Activated CD4-positive, alpha-beta T cell treated with anti-CD3 and anti-CD28 coated beads, Interleukin-2, amount 50 U/mL, for 24 hours (primary cell): Measurements from ENCODE around the gene FCHO2.

ENCODE experiments used
- DNase-seq, 2 donors: peaks; one replicate each; pipeline ENCODE4 v3.0.0-alpha.2; 2020; ENCODE audit warnings: low read depth in 1 of 2, low spot score in 1 of 2

The FCHO2 gene

DNA sequence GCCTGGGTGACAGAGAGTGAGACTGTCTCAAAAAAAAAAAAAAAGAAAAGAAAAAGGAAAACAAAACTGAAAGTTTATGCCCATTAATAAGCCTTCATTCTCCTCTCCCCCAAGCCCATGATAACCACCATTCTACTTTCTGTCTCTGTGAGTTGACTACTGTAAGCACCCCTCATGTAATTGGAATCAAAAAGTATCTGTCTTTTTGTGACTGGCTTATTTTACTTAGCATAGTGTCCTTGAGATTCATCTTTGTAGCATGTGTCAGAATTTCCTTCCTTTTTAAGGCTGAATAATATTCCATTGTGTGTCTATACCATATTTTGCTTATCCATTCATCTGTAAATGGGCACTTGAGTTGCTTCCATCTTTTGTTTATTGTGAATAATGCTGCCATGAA lies 150.5 kb downstream of the FCHO2 start:
- no peak for DNase-seq

GRCh38 chr5:73110190-73110589 lies 154.3 kb downstream of the FCHO2 start:
- DNase-seq, result no peak

GRCh38 chr5:73111536-73111935 lies 155.7 kb downstream of the FCHO2 start:
- DNase-seq, result no peak

GRCh38 chr5:73112359-73112758 lies 156.5 kb downstream of the FCHO2 start:
- DNase-seq, result no peak

DNA sequence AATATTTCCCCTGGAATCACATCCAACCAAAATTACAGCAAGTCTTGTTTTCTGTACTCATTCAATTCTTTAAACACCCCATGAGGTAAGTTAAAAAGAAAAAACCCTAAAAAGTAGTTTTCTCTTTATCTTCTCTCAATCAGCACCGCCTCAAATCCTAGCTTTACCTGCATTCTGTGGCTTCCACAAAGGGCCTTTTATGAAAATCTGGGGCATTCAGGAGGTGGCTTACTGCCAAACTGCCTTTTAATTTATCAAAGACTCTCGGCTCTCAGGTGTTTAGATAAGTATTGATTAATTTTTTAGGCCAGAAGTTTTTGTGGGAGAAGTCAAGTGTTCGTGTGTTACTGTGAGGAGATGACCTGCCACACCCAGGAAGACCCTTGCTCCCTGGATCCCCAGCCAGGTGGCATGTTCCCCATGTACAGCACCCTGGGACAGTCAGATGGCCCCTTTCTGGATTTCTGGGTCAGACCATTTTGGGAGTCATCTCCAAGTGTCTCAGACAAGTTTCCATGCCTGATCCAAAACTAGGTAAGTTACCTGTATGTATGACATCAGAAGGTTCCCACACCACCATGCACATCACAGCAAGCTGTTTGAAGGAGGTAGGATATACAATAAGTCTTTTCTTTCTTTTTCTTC lies 158.3 kb downstream of the FCHO2 start:
- no peak for DNase-seq

DNA sequence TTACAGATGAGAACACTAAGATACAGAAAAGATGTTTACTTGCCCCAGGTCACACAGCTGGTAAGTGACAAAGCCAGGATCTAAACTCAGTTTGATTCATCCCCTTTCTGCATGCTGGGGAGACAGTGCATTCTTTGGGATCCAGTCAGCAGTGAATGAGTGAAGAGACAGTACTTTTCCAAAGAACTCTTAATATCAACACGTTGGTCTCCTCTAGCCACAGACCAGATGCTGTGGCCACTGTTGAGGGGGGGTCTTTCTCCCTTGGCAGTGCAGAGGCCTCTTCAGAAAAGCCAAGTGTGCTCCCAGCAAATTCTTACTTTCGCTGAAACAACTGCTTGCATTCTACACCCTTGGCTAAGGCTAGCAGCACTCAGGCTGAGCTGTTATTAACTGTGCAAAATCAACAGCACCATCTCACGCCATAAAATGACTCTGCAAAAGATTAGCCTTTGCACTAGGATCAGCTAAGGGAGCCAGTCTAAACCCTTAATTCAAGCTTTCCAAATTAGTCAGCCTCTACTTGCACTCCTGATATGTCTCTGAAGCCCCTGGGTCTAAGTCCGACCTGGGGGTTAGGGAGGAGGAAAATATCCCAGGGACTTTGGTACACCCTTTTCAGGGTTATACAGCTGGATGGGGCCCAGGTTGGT lies 159.7 kb downstream of the FCHO2 start:
- no peak for DNase-seq

- no peak for DNase-seq
Measured at GRCh38 chr5:73116506-73116905, 160.7 kb downstream of the FCHO2 start.

DNA sequence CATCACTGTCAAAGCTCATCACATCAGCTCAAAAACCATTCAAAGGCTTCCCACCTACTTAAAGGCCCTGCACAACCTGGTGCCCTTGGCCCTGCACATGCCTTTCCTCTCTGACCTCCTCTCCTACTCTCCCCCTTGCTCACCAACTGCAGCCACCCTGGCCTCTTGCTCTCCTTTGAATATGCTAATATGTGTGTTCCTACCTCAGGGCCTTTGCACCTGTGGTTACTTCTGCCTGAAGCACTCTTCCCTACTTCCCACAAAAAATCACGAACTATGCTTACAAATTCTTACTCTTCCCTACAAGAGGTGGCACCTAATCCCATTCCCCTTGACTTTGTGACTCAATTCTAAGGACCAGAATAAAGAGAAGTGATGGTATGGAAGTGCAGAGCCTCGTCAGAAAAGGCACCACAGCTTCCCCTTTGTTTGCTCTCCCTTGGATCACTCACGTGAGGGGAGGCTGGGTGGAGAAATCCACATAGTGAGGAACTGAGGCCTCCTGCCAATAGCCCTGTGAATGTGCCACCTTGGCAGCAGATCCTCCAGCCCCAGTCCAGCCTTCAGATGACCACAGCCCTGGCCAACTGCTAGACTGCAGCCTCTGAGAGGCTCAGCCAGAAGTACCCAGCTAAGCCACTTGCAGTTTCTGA lies 161.4 kb downstream of the FCHO2 start:
- no peak for DNase-seq

GRCh38 chr5:73118391-73118973 lies 162.6 kb downstream of the FCHO2 start:
- DNase-seq, result no peak

DNA sequence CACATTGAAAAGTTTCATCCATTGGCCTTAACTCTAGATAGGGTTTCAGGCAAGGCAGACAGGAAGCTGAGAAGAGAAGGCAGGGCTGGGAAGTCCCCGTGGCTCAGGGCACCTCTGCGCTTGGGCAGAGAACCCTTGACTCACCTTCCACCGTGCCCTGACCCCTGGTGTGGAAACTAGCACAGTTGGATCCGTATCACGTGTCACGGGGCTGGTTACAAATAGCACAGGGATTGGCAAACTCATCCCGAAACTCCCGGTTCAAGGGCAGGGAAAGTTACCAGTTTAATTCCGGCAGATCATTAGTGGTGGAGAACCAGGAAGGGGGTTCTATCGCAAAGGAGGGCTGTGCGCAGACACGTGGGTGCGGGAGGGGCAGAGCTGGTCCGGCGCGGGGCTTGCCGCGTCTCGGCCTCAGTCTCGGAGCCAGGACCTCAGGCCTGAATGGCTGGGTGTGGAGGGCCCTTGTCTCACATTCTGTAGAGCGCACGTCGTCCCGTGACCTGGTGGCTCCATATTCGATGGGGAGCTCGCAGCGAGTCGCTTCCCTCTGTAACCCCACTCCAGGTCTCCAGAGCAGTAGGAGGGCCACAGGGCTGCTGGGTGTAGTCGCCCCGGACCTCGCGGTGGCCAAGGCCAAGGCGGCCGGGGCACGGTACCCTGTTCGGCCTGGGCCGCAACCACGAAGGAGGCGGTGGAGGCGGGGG lies 163.8 kb downstream of the FCHO2 start:
- no peak for DNase-seq

GRCh38 chr5:73120222-73121118 lies 164.6 kb downstream of the FCHO2 start, which contains the start of gene TMEM171:
TSS of gene TMEM171 (plus strand) at chr5:73120575. CDS start at chr5:73123374, 2,799 bp downstream.
- DNase-seq, result no peak

GRCh38 chr5:73121119-73121463 lies 165.2 kb downstream of the FCHO2 start:
- no peak for DNase-seq

DNA sequence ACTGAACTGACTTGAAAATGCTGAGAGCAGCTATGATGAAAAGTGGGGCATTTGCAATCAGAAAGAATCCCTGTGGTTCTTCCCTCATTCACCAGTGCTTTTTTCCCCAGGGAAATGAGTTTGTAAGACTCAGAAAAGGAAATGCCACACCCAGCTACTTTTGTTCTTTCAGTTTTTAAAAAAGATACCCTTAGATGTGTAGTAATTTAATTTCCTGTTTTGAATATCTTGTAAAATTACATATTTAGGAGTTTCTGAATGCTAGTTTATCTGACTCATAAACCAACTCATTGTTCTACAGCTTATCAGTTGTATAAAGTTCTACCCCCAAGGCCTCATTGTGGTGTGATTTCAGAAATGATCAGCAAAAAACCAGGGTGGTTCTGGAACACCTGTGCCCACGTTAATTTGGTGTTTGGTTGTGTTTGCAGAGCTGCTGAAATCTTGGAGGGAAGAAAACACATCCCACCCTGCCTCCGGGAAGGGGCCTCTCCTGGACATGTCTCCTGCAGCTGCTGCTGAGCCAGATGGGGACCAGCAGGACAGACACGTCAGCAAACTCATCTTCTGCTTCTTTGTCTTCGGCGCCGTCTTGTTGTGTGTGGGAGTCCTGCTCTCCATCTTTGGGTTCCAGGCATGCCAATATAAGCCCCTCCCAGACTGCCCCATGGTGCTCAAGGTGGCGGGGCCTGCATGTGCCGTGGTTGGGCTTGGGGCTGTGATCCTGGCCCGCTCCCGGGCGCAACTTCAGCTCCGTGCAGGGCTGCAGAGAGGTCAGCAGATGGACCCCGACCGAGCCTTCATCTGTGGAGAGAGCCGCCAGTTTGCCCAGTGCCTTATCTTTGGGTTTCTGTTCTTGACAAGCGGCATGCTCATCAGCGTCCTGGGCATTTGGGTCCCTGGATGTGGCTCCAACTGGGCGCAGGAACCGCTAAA lies 167.3 kb downstream of the FCHO2 start:
- no peak for DNase-seq

DNA sequence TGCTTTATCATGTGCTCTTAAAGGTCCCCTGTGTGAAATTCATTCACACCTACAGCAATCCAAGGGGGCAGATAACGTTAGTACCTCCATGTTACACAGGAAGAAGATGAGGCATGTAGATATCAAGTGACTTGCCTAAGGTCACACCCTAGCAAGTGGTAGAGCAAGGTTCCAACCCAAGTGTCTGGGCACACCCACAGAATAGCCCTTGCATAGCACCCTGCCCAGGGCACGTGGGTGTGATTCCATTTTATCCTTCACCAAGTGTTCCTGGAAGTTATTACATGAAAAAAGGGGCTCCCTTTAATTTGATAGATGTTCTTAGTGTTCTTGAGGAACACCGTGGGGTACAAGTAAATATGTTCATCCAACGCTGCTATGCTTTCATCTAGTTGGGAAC lies 169.4 kb downstream of the FCHO2 start:
- no peak for DNase-seq

DNA sequence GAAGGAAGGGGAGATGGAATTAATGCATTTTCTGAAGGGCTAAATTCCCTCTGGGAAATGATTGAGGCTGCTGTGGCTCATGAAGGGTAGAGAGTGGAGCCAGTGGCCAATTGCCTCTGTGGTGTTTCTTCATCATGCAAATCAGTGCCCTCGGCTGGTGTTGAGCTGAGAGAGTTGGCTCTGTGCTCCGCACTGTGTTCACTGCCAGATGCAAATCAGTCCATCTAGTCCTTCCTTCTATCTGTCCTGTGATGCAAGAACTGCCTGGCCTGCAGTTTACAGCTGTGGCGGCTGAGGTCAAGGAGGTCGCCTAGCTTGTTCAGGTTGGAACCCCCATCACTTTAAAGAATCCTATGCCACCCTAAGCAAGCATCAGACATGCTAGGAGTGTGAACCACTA lies 170.5 kb downstream of the FCHO2 start:
- no peak for DNase-seq

- no peak for DNase-seq
Measured at GRCh38 chr5:73126957-73127356, 171.1 kb downstream of the FCHO2 start.

- DNase-seq, result no peak
Measured at GRCh38 chr5:73129143-73129542, 173.3 kb downstream of the FCHO2 start.

GRCh38 chr5:73130811-73131210 lies 175.0 kb downstream of the FCHO2 start:
- no peak for DNase-seq

DNA sequence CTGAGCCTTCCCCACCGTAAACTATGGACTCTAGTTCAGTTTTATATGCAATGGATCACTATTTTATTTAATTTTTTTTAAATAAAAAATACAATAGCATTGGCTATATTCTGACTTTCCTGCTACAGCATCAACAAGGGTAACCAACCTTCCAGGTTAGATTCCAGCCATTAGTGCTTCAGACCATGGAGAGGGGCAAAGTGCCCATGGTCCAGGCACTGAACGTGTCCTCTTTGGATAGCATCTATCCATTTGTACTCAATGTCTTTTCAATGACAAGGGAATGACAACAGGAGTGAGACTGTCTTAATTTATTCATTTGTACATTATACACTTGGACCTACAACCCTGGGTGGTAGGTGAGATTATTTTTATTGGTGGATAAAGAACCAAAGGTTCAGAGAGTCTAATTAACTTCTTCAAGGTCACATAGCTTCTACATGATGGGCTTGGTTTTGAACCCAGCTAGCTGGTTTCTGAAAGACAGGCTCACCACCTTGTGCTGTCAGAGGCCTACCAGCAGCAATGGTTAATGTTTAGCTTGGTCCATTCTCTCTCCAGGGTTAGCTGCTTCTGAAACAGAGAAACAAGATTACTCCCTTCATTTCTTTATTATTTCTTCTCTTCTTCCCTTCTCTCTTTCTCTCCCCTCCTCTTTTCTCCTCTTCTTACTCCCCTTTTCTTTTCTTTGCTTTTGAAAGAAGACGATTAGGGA lies 176.0 kb downstream of the FCHO2 start:
- DNase-seq, result no peak
